ENCODE data around the gene CCNY. TPM values are rescaled to one million over a fixed set of nuclear protein-coding genes. Genes with fewer than 3 reads are reported as not detected.
"Not testable (repeated sequence)": the region's sequence is repeated elsewhere in the genome, so short reads cannot be mapped to it uniquely, and the experiment has no call there.

Gene CCNY
- total RNA-seq, 1 donor from 2014 or later = 44.3 TPM

- no peak for DNase-seq (ENCODE audit: low spot score)
Observed at GRCh38 chr10:35382096-35382495, 45.8 kb downstream of the CCNY start.

DNA sequence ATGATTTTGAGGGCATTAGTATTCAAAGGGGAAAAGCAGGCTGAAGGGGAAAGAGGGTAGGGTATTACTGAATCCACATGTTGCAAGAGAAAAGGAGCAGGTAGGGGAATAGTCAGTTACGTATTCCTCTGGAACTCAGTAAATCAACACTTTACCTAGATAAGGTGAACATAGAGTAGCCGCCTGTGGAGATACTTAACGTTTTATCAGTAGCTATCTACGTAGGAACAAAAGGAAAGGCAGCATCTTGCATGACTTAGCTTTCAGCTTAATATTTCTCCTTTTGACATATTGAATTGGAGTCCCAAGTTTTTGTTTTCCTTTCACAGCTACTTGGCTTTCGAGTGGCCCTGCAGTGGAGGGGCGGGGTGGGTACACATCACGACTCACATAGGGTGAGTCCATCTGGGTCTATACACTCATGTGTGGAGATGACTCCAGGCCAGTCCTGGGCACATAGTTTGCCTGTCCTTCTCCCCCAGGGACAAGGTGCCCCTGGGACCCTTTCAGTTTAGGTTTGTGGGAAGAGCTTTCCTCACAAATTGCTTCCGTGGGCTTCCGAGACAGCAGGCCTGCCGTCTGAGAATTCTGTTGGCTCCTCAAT, 48.1 kb downstream of the CCNY start:
- DNase-seq (ENCODE audit: low spot score) = no peak

GRCh38 chr10:35386594-35387174, 50.4 kb downstream of the CCNY start:
- peak; percentile 51 for DNase-seq (ENCODE audit: low spot score)

GRCh38 chr10:35387768-35388167, 51.5 kb downstream of the CCNY start:
- DNase-seq (ENCODE audit: low spot score) = peak; percentile 38

GRCh38 chr10:35388197-35388596, 51.9 kb downstream of the CCNY start:
- DNase-seq (ENCODE audit: low spot score) = no peak

GRCh38 chr10:35388682-35389081, 52.4 kb downstream of the CCNY start:
- DNase-seq (ENCODE audit: low spot score) = no peak

GRCh38 chr10:35390161-35390840, 54.0 kb downstream of the CCNY start:
- DNase-seq (ENCODE audit: low spot score) = no peak

- no peak for DNase-seq (ENCODE audit: low spot score)
Observed at GRCh38 chr10:35390843-35391152, 54.5 kb downstream of the CCNY start.

DNA sequence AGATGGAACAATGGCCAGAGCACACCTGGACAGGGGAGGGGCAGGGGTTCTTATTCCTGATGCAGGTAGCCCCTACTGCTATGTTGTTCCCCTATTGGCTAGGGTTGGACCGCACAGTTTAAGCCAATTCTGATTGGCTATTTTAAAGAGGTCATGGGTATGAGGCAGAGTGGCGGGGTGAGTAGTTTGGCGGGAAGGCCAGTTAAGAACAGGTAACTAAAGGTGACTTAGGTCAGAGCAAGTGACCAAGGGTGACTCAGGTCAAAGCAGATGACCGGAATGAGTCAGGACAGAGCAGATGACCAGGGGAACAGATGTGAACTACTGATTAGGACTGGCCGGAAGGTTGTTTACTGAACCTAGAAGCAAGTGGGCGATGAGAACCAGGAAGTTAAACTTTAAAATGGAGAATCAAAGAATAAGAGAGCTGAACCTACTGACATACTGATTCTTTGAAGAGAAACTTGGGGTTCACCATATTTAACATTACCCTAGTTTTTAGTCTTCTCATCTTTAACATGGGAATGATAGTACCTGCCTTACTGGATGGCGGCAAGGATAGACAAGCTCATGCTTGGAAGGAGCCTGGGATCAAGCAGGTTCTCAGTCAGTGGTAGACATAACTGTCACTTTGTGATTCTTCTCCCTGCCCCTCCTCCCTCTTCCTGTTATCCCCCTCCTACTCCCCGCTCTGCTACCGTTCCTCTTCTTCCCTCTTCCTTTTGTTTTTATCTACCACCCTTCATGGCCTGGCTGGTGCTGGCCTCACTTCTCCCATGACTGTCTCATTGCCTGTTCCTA, 55.0 kb downstream of the CCNY start:
- DNase-seq (ENCODE audit: low spot score) = no peak

DNA sequence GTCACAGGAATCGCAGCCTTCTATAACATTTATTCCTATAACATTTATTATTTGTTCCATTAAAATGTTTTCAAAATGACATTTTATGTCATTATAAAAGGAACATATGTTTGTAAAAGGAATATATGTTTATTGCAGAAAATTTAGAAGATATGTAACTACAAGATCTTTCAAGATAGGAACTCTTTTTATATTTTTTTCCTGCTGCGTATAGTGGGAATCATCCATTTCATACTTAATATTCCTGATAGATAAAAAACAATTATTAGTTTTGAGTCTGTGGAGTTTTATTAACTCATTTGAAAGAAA, 55.6 kb downstream of the CCNY start:
- DNase-seq (ENCODE audit: low spot score) = no peak

DNA sequence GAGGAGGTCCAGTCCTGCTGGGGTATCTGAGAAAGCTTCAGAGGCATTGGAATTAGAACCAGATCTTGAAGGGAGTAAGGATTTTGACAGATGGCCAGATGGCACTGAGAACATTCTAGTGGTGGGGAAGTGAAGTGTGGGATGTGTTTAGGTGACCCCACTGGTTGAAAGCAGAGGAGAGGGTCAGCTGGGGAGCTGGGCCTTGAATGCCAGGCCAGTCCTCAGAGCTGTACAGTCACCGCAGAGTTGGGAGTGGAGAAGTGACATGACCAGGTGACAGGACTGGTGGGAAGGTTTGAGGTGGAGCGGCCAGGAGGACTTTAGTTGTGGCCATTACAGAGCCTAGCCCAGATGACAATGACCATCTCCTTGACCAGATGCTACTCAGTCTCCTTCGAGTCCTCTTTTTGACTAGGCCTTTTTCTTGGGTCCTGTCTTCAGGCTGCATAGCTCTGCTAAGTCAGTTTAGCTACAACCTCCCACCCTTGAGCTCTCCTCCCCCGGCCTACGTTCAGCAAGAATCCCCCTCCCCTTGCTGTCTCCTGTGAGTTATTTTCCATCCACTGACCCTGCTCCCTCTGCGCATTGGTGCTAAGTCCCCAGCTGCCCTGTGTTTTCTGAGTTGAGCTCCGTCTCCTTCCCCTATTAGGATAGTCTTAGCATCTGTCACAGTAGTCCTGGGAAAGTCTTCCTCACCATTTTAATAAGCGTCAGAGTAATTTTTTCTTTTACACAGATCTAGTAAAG, 56.3 kb downstream of the CCNY start:
- DNase-seq (ENCODE audit: low spot score) = no peak

DNA sequence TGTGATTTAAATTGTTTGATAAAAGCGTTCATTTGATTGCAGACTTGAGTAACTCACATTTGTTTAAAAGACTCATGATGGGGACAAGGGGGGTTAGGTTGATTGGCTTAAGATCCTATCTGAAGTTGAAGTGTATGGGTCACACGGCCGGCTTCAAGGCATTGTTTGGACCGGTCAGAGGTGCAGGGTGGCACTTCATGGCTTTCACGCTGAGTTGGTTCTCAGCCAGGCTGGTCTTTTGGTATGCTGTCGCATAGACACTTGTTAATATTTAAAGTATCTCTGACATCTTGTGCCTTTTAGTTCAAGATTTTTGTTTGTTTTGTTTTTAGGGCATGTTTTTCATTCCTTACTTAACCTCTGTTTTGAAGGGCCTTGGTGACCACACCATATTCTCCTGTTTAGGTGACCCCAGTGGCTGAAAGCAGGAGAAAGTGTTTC, 58.1 kb downstream of the CCNY start:
- no peak for DNase-seq (ENCODE audit: low spot score)

DNA sequence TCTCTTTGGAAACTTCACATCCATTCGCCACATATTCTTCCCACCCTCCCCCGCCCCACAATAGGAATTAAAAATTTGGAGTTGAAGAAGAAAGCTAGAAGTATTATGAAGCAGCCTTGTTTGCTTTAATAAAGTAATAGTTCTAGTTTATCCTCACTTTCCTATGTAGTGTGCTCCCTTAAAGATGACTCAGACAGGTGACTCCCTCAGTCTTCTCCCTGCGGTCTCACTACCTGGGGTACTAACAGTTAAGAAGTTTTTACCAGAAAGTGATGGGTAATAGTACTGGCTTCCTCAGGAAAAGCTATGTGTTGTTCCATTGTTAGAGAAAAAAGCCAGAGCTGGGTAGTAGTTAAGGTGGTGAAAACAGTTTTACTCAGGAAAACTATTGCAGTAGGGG, 58.6 kb downstream of the CCNY start:
- no peak for DNase-seq (ENCODE audit: low spot score)

DNA sequence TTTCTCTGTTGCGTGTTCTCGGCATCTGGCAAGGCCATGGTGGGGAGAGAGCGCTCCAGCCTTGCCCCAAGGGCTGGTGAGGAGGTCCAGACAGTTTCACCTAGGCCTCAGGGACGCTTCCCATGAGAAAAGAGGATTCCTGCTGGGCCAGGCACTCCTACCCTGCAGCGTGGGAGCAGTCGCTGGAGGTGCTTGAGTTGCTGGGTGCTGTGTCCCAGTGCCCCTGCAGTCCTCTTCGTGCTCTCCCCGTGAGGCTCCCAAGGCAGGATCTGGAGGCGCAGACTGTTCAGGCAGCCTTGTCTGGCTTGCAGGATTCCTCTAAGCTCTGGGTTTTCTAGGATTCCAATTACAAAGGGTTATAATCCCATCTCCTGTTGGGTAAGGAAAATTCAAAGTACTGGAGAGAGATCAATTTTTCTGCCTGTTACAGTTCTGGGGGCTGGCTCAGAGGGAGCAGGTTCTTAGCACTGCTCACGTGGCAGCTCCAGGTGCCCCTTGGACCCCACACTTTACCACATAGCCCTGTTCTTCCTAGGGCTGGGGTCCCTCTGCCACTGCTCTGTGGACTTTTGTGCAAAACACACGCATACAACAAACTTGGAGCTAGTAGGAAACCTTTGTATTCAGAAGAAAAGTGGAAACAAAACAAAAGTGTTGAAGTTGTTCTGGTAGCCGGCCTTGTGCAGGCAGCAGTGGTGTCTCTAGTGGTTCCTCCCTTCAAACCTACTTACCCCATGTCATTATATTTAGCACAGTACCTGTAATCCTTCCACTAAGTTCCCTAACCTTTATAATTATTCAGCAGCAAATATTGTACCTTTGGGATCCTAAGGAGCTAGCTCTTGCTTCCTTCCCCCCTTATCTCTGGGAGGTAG, 60.5 kb downstream of the CCNY start:
- peak; percentile 24 for DNase-seq (ENCODE audit: low spot score)

DNA sequence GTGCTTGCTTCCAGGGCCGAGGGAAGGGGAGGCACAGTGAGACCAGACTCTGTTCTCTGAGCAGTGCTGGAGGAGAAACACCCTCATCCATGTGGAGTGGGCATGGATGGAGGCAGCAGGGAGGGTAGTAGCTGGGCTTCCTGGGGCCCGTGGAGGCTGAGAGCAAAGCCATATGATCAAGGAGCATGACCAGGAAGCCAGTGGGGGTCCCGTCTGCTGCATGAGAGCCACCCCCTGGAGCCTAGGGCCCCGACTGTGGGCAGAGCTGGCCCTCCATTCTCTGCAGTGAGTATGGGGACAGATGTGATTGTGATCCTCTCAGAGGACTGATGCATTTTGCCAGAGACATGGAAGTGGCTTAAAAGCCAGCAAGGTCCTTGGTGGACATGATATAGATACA, 61.6 kb downstream of the CCNY start:
- no peak for DNase-seq (ENCODE audit: low spot score)

DNA sequence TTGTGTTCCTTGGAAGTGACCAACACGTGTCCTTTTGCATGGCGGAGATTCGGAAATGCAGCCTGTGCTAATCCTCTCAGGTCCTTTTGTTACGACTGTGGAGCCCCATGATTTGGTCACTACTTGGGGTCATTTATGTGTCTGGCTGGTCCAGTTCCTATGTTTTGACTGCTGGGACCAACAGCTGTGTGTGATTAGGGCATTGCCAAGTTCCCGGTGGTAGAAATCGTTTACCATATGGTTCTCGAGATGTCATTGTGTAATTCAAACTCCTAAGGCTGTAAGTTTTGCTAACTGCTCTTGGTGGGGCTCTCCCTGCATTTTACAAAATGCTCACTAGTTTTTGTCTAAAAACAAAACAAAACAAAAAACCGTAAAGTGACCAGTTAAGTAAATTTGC, 62.0 kb downstream of the CCNY start:
- no peak for DNase-seq (ENCODE audit: low spot score)

DNA sequence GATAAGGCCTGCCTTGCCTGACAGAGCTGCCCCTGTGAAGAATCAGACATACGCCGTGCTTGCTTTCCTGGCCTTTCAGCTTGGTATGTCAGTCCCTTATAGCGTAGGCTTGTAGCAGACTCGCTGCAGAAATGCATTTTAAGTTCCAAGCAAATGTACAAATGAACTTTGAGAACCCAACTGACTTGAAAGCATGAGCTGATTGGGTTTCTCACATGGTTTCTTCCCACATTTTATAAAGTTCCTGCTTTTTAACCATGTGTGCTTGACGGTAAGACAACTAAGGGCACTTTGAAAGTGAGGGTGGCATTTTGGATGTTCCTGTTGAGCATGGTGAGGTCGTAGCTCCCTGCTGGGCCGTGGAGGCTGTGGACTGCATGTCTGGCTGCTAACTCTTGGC, 62.6 kb downstream of the CCNY start:
- DNase-seq (ENCODE audit: low spot score) = peak; percentile 77

DNA sequence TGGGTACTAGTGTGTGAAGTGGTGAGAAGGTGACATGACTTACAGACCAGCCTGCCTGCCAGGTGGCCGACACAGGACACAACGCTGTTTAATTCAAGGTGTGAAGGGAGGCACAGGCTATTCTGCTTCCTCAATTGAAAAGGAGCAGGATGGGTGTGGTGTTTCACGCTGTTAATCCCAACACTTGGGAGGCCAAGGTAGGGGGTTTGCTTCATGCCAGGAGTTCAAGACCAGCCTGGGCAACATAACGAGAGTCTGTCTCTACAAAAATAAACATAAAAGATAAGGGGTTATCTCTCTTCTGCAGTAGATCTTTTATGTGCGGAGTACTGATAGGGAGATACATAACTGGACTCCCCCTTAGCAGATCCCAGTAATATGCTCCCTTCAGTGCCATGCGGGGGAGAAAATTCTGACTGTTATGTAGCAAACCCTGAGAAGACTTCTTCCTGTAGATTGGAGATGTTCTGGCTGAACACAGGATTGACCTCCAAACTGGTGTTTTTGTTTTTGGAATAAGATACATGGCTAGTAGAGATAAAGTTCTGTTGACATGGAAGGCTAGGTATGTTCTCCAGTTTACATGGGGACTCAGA, 63.2 kb downstream of the CCNY start:
- no peak for DNase-seq (ENCODE audit: low spot score)

DNA sequence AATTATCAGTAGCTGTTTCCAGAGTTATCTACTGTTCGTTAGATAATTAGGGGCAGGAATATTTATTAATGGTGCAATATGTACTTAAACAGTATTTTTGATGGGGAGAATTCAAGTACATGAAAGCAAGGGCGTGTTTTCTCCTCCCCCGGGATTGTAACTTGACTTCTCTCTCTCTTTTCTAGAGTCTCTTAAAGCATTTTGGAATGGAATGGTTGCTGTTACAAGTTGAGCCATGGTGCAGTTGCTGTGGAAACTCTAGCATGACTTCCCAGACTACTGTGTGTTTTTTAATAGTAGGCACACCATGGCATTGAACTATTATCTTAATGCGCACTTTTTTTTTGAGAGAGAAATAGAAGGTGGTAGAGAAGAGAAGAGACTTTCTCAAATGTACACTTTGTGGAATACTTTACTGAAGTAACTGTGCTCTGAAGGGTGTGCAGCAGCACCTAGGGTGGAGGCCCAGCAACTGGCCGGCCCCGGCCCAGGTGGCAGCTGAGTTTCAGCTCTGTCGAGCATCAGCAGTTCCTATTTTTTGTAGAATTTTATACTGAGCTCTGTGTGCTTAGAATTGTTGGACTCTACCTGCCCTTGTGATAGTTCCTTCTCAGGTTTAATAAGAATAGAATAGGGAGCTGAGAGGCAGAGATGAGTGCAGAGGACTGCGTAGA, 64.4 kb downstream of the CCNY start:
- peak; percentile 43 for DNase-seq (ENCODE audit: low spot score)

GRCh38 chr10:35403491-35403890, 67.2 kb downstream of the CCNY start:
- DNase-seq (ENCODE audit: low spot score) = not testable (repeated sequence)

Measured in umbilical cord (tissue), 2 donors.